Heart left ventricle (tissue), 13 donors: ENCODE results near the gene NIBAN1.

ENCODE experiments used
- CTCF ChIP-seq, 12 donors: fragments of 200-600 bp; sonication (generic) in 4 of 12; IDR thresholded peaks; one replicate each; pipeline versions ENCODE4 v1.5.0 to v1.8.0; 2018 to 2022; ENCODE audit warnings: antibody characterized with exemption in 12 of 12, mild to moderate bottlenecking in 5 of 12
- POLR2A ChIP-seq, 2 donors: fragments of 450-650 bp; IDR thresholded peaks; one replicate each; pipeline ENCODE4 v1.6.1; 2017; ENCODE audit warnings: antibody characterized with exemption in 2 of 2, mild to moderate bottlenecking in 2 of 2, moderate library complexity in 2 of 2
- donor health status: ischemic (EF 13 %, LVEDD 7.1; RV severe dilation, severe dysfunction).
- donor health status: DM: no; HTN: yes; CAD: no.
- donor health status: DM: no; HTN: no; CAD: no.
- donor health status: ischemic (EF 25% LVEDD 6.9; RV normal size, moderate dysfunction).
- donor health status: ischemic (EF 25% LVEDD 5.7; RV mildly dilated, moderate dysfunction).
- donor health status: ischemic (EF 35%, LVEDD 5.7; RV mildly dilated, moderate dysfunction).
- donor health status: nonischemic (EF 11% LVEDD 7.7; RV severe dilation, severe dysfunction).
- donor health status: DM: yes; HTN: yes; CAD: no.
- donor health status: PGD.
- donor health status: ischemic (EF 29% LVEDD 5.4; RV normal size, mild dysfunction).
- donor health status: nonischemic (EF 23%, LVEDD 6.1; RV moderate dilation, normal function).

GRCh38 chr1:184988506-184988905 is 14.2 kb upstream of the NIBAN1 start:
- no peak for TF ChIP-seq CTCF (IDR thresholded peaks at IDR 0.05)
- TF ChIP-seq POLR2A (IDR thresholded peaks at IDR 0.05), result no peak
